SK-N-SH treated with all-trans-retinoic acid at 6 μM for 48 hours (cell line): ENCODE measurements around the gene CFDP1.

Experiments used
- CREB5 ChIP-seq: fragments of 250-450 bp; sonication (Bioruptor Pico); IDR thresholded peaks from 2 replicates; pipeline ENCODE4 v1.5.1; 2020; ENCODE audit warnings: low read depth, mild to moderate bottlenecking, moderate library complexity
- GLIS3 ChIP-seq: fragments of 250-450 bp; sonication (Bioruptor Pico); IDR thresholded peaks from 2 replicates; pipeline ENCODE4 v1.5.0; 2020; ENCODE audit warnings: mild to moderate bottlenecking, moderate library complexity
- ISL1 ChIP-seq: fragments of 250-450 bp; sonication (Bioruptor Pico); IDR thresholded peaks from 2 replicates; pipeline ENCODE4 v2.1.2; 2022; ENCODE audit warnings: mild to moderate bottlenecking, moderate library complexity
- OSR1 ChIP-seq: fragments of 250-450 bp; sonication (Bioruptor Pico); IDR thresholded peaks from 2 replicates; pipeline ENCODE4 v1.8.0; 2022; ENCODE audit warnings: moderate library complexity, mild to moderate bottlenecking, inconsistent platforms
- PATZ1 ChIP-seq: fragments of 250-450 bp; sonication (Bioruptor Pico); IDR thresholded peaks from 2 replicates; pipeline ENCODE4 v1.8.0; 2020; ENCODE audit warnings: mild to moderate bottlenecking, moderate library complexity, borderline replicate concordance
- RARB ChIP-seq: fragments of 250-450 bp; sonication (Bioruptor Pico); IDR thresholded peaks from 2 replicates; pipeline ENCODE4 v1.8.0; 2021; ENCODE audit warnings: mild to moderate bottlenecking, moderate library complexity
- ZC3H10 ChIP-seq: fragments of 250-450 bp; sonication (Bioruptor Pico); IDR thresholded peaks from 2 replicates; pipeline ENCODE4 v1.5.1; 2021; ENCODE audit warnings: mild to moderate bottlenecking, moderate library complexity
- ZNF565 ChIP-seq: fragments of 450-650 bp; formaldehyde crosslinking; conservative IDR thresholded peaks from 2 replicates; pipeline ENCODE4 v1.5.0; 2020; ENCODE audit warnings: low read depth, mild to moderate bottlenecking, moderate library complexity

- TF ChIP-seq ISL1 (CRISPR knock-in tag) (no peak), PATZ1 (CRISPR knock-in tag) (no peak), RARB (CRISPR knock-in tag) (no peak), GLIS3 (no peak), OSR1 (CRISPR knock-in tag) (no peak), ZC3H10 (CRISPR knock-in tag) (no peak), CREB5 (CRISPR knock-in tag) (no peak), ZNF565 (no peak)
These were observed 52.4 kb downstream of the CFDP1 start for GRCh38 chr16:75380870-75381269.
